Measurements from ENCODE around the gene ZNF575.

ZNF575 gene

GRCh38 chr19:43527860-43528622, 4.9 kb upstream of the ZNF575 start:
- Histone ChIP-seq H3K9me3 (ENCODE audit: insufficient read depth, low read depth, low read length) (no peaks in the 10 kb centered on the region), H3K9ac (ENCODE audit: low read depth, low read length, poor library complexity, severe bottlenecking) (no peak overlapping the region), H3K4me2 (ENCODE audit: low read depth, low read length, poor library complexity, severe bottlenecking) (peak overlapping the region; percentile 86), H3K79me2 (ENCODE audit: insufficient read depth, low read length) (peaks cover 32% of the 10 kb centered on the region), H3K4me1 (ENCODE audit: insufficient read depth, low read length, poor library complexity, severe bottlenecking) (peaks cover 10% of the 10 kb centered on the region), H3F3A (ENCODE audit: low read depth) (no peaks in the 10 kb centered on the region), H2AFZ (ENCODE audit: low read length) (no peak overlapping the region), H3K4me3 (ENCODE audit: low read length, poor library complexity, severe bottlenecking) (peak overlapping the region; percentile 91), H3K9me2 (replicated peaks; ENCODE audit: low read depth, low read length) (no peaks in the 10 kb centered on the region), H3K36me3 (ENCODE audit: insufficient read depth, low read length) (no peaks in the 10 kb centered on the region), H4K20me1 (ENCODE audit: insufficient read depth, low read length, poor library complexity, severe bottlenecking) (peaks cover 14% of the 10 kb centered on the region), H3K27me3 (ENCODE audit: insufficient read depth, low read length, poor library complexity, severe bottlenecking) (no peaks in the 10 kb centered on the region)
- TF ChIP-seq EZH2phosphoT487 (IDR thresholded peaks at IDR 0.05; ENCODE audit: borderline replicate concordance) (no peak), CTCF (conservative IDR thresholded peaks at IDR 0.05; ENCODE audit: low read length) (no peak)

DNA sequence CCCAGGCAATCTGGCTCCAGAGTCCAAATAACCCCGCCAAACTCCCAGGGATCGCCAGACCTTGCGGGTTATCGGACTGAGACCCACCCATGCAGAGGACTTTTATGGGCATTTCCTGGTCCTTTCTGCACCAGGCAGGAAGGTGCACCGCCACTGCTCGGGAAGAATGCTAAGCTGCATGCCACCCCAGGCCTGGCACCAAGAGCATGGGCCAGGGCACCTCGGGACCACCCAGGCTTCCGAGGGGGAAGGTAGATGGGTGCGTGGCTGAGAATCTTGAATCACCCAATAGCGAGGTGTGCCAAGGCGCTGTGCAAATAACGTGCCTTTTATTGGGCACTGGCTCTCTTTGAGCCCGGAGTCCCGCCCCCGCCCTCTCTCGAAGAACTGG, 422 bp upstream of the ZNF575 start:
- Histone ChIP-seq H3K27me3 (ENCODE audit: insufficient read depth, low read length, poor library complexity, severe bottlenecking) (no peaks in the 10 kb centered on the region), H2AFZ (ENCODE audit: low read length) (peak overlapping the region; percentile 71)
- TF ChIP-seq CTCF (conservative IDR thresholded peaks at IDR 0.05; ENCODE audit: low read length), result no peak

DNA sequence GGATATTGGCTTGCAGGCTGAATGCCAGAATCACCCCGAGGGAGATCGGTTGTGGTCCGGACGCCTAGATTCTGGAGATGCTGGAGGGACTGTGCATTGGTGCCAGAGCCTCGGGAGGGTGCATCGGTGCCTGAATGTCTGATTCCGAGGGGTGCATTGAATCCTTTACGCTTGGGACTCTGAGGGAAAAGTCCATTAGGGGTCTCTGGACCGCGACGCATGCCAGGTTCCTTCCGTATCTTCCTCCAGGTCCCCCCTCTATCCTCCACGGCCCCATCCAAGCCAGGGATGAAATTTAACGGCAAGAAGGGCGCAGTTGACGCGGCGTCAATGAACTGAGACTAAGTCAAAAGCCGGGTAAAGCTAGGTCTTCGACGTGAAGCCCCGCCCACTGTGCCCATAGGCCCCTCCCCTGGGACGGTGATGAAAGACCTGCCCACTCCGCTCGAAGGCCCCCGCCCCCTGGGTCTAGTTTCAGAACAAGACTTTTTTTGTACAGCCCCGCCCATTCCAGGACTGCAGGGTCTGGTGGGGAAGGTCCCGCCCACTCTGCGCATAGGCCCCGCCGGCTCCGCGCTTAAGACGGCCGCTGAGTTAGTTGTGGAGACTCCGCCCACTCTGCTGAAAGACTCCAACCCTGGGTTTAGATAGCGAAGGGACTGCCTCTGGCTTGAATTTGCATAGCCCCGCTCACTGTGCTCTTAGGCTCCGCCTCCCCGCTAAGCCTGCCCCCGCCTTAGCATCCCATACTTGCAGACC, 737 bp downstream of the ZNF575 start:
- no peaks in the 10 kb centered on the region for H3K9me3 ChIP-seq (ENCODE audit: insufficient read depth, low read depth, low read length)
- no peaks in the 10 kb centered on the region for H4K20me1 ChIP-seq (ENCODE audit: insufficient read depth, low read length, poor library complexity, severe bottlenecking)
- H3K9me2 ChIP-seq (replicated peaks; ENCODE audit: low read depth, low read length), result no peaks in the 10 kb centered on the region
- H3K79me2 ChIP-seq (ENCODE audit: insufficient read depth, low read length), result no peaks in the 10 kb centered on the region
- H3K4me2 ChIP-seq (ENCODE audit: low read depth, low read length, poor library complexity, severe bottlenecking), result peak overlapping the region; percentile 81
- H3K4me1 ChIP-seq (ENCODE audit: insufficient read depth, low read length, poor library complexity, severe bottlenecking), result peaks cover 4% of the 10 kb centered on the region
- peaks cover 10% of the 10 kb centered on the region; the same call in 1 of the 2 replicates for H3K36me3 ChIP-seq (ENCODE audit: insufficient read depth, low read length)
- peak overlapping the region; percentile 71 for H2AFZ ChIP-seq (ENCODE audit: low read length)
- peak overlapping the region; percentile 75 for H3K4me3 ChIP-seq (ENCODE audit: low read length, poor library complexity, severe bottlenecking)
- H3F3A ChIP-seq (ENCODE audit: low read depth), result peaks cover 5% of the 10 kb centered on the region; the same call in 1 of the 2 replicates
- no peaks in the 10 kb centered on the region for H3K27me3 ChIP-seq (ENCODE audit: insufficient read depth, low read length, poor library complexity, severe bottlenecking)
- peak overlapping the region; percentile 76 for H3K9ac ChIP-seq (ENCODE audit: low read depth, low read length, poor library complexity, severe bottlenecking)
- no peak for TF ChIP-seq EZH2phosphoT487 (IDR thresholded peaks at IDR 0.05; ENCODE audit: borderline replicate concordance)
- no peak for TF ChIP-seq CTCF (conservative IDR thresholded peaks at IDR 0.05; ENCODE audit: low read length)

More for the DNA sequence above, 422 bp upstream of the ZNF575 start:
- H3K9me3 ChIP-seq (ENCODE audit: insufficient read depth, low read depth, low read length), result no peaks in the 10 kb centered on the region
- H3K9ac ChIP-seq (ENCODE audit: low read depth, low read length, poor library complexity, severe bottlenecking), result peak overlapping the region; percentile 76
- H3K36me3 ChIP-seq (ENCODE audit: insufficient read depth, low read length), result peaks cover 2% of the 10 kb centered on the region; the same call in 1 of the 2 replicates
- H3K4me3 ChIP-seq (ENCODE audit: low read length, poor library complexity, severe bottlenecking), result peak overlapping the region; percentile 75
- no peaks in the 10 kb centered on the region for H4K20me1 ChIP-seq (ENCODE audit: insufficient read depth, low read length, poor library complexity, severe bottlenecking)
- H3K79me2 ChIP-seq (ENCODE audit: insufficient read depth, low read length), result no peaks in the 10 kb centered on the region
- H3K4me2 ChIP-seq (ENCODE audit: low read depth, low read length, poor library complexity, severe bottlenecking), result peak overlapping the region; percentile 81
- H3K9me2 ChIP-seq (replicated peaks; ENCODE audit: low read depth, low read length), result no peaks in the 10 kb centered on the region
- peaks cover 5% of the 10 kb centered on the region; the same call in 1 of the 2 replicates for H3F3A ChIP-seq (ENCODE audit: low read depth)
- peaks cover 4% of the 10 kb centered on the region for H3K4me1 ChIP-seq (ENCODE audit: insufficient read depth, low read length, poor library complexity, severe bottlenecking)
